IMR-90 (cell line): ENCODE results near the gene ELMO1. TPM values are rescaled to one million over a fixed set of nuclear protein-coding genes. Genes with fewer than 3 reads are reported as not detected.

Source experiments
- ATAC-seq: fragments of 200-7000 bp; cut with Tn5 transposase; 2 replicates; pipeline ENCODE4 v1.9.1; 2020; ENCODE audit warnings: low read depth, mild to moderate bottlenecking, moderate library complexity
- BruUV-seq: library from RNA; stranded (reverse); fragments of 400-500 nt; replicated peaks from 2 replicates; lab custom pipeline; 2021; lab: Mats Ljungman, UMichigan
- CTCF ChIA-PET: fragments of 300-600 bp; formaldehyde crosslinking; extraction: SDS; loops from one replicate; lab custom pipeline; 2021; ENCODE audit warnings: antibody characterized with exemption; lab: Yijun Ruan, JAX
- POLR2A ChIA-PET: fragments of 300-600 bp; sonication (Branson Sonifier 250); formaldehyde crosslinking; loops from one replicate; lab custom pipeline; 2022; ENCODE audit warnings: antibody characterized with exemption; ENCODE audit not compliant: unreplicated experiment; lab: Charles Lee
- DNase-seq: peaks from one replicate; pipeline ENCODE4 v3.0.0; 2013
- H2AFZ ChIP-seq: replicated peaks from 2 replicates; pipeline ENCODE3; 2013; ENCODE audit warnings: low read length, mild to moderate bottlenecking; ENCODE audit not compliant: poor library complexity
- H2AK5ac ChIP-seq: 2 replicates; pipeline ENCODE4 v1.6.1; 2013; ENCODE audit warnings: low read depth, low read length, inconsistent platforms
- H2AK9ac ChIP-seq: replicated peaks from 2 replicates; pipeline ENCODE3; 2013; ENCODE audit warnings: mild to moderate bottlenecking, low read depth, low read length, moderate library complexity; ENCODE audit not compliant: poor library complexity
- H2BK120ac ChIP-seq: 2 replicates; pipeline ENCODE4 v1.6.1; 2013; ENCODE audit warnings: low read depth, low read length, inconsistent platforms
- H2BK15ac ChIP-seq: 3 replicates; pipeline ENCODE4 v1.6.1; 2013; ENCODE audit warnings: low read depth, low read length, inconsistent platforms
- H2BK20ac ChIP-seq: 2 replicates; pipeline ENCODE4 v1.6.1; 2013; ENCODE audit warnings: low read depth, mild to moderate bottlenecking, inconsistent platforms, low read length, moderate library complexity
- H2BK5ac ChIP-seq: 2 replicates; pipeline ENCODE4 v1.6.1; 2013; ENCODE audit warnings: mild to moderate bottlenecking, low read depth, low read length, inconsistent platforms; ENCODE audit not compliant: poor library complexity, severe bottlenecking
- H3K14ac ChIP-seq: replicated peaks from 2 replicates; pipeline ENCODE4 v1.6.1; 2013; ENCODE audit warnings: low read depth, low read length, inconsistent platforms
- H3K18ac ChIP-seq: 2 replicates; pipeline ENCODE4 v1.6.1; 2013; ENCODE audit warnings: low read depth, low read length, control low read depth
- H3K23ac ChIP-seq: 2 replicates; pipeline ENCODE4 v1.6.1; 2013; ENCODE audit warnings: low read depth, low read length, inconsistent platforms
- H3K27ac ChIP-seq: 2 replicates; pipeline ENCODE4 v1.5.1; 2013; ENCODE audit warnings: mild to moderate bottlenecking, control low read depth, low read length; ENCODE audit not compliant: insufficient read depth
- H3K27me3 ChIP-seq: 2 replicates; pipeline ENCODE4 v1.6.1; 2013; ENCODE audit warnings: low read length; ENCODE audit not compliant: control insufficient read depth, insufficient read depth
- H3K36me3 ChIP-seq: 2 replicates; pipeline ENCODE4 v1.6.1; 2013; ENCODE audit warnings: low read length, mixed read lengths; ENCODE audit not compliant: control insufficient read depth, insufficient read depth
- H3K4ac ChIP-seq: 2 replicates; pipeline ENCODE4 v1.6.1; 2013; ENCODE audit warnings: low read depth, low read length, inconsistent platforms
- H3K4me1 ChIP-seq: 2 replicates; pipeline ENCODE4 v1.6.1; 2013; ENCODE audit warnings: low read length, mixed read lengths; ENCODE audit not compliant: control insufficient read depth, insufficient read depth
- H3K4me2 ChIP-seq: 2 replicates; pipeline ENCODE4 v1.6.1; 2013; ENCODE audit warnings: low read depth, mild to moderate bottlenecking, control low read depth, low read length, moderate library complexity
- H3K4me3 ChIP-seq: 2 replicates; pipeline ENCODE4 v1.5.1; 2013; ENCODE audit warnings: low read depth, mild to moderate bottlenecking, control low read depth, low read length, moderate library complexity; ENCODE audit not compliant: insufficient read depth
- H3K56ac ChIP-seq: 2 replicates; pipeline ENCODE4 v1.6.1; 2013; ENCODE audit warnings: low read length, inconsistent platforms; ENCODE audit not compliant: insufficient read depth; ENCODE audit errors: extremely low read depth
- H3K79me1 ChIP-seq, 2 experiments: 2 replicates each; pipeline ENCODE4 v1.6.1; 2013; ENCODE audit warnings: low read length in 2 of 2, inconsistent platforms in 1 of 2, low read depth in 1 of 2
- H3K9ac ChIP-seq: 2 replicates; pipeline ENCODE4 v1.6.1; 2013; ENCODE audit warnings: low read depth, low read length, control low read depth
- H3K9me1 ChIP-seq: 2 replicates; pipeline ENCODE4 v1.6.1; 2013; ENCODE audit warnings: low read length, inconsistent platforms; ENCODE audit not compliant: insufficient read depth
- H3K9me3 ChIP-seq: 2 replicates; pipeline ENCODE4 v1.6.1; 2013; ENCODE audit warnings: low read length; ENCODE audit not compliant: control insufficient read depth, insufficient read depth
- H4K20me1 ChIP-seq: 2 replicates; pipeline ENCODE4 v1.6.1; 2013; ENCODE audit warnings: low read length, inconsistent platforms; ENCODE audit not compliant: insufficient read depth
- H4K5ac ChIP-seq: 2 replicates; pipeline ENCODE4 v1.6.1; 2013; ENCODE audit warnings: mild to moderate bottlenecking, low read depth, low read length, control low read depth
- H4K8ac ChIP-seq, 2 experiments: 2 replicates each; pipeline ENCODE4 v1.6.1; 2013; ENCODE audit warnings: low read depth in 2 of 2, low read length in 2 of 2, control low read depth in 1 of 2, inconsistent platforms in 1 of 2
- H4K91ac ChIP-seq: 2 replicates; pipeline ENCODE4 v1.6.1; 2013; ENCODE audit warnings: low read depth, low read length, inconsistent platforms; ENCODE audit not compliant: insufficient read depth
- FOS ChIP-seq: fragments of 150-350 bp; IDR thresholded peaks from 2 replicates; pipeline ENCODE4 v1.6.1; 2016; ENCODE audit warnings: low read depth, low read length
- MAFK ChIP-seq: IDR thresholded peaks from 2 replicates; pipeline ENCODE4 v1.6.1; 2012; ENCODE audit warnings: low read depth, low read length, improper control_type of control experiment
- NFE2L2 ChIP-seq: fragments of 150-350 bp; IDR thresholded peaks from 2 replicates; pipeline ENCODE4 v1.6.1; 2016; ENCODE audit warnings: low read depth, mild to moderate bottlenecking, low read length
- WGBS, 2 experiments: methylation state at CpG; one replicate each; pipeline versions ENCODE4 v1.1.5 to v1.1.7; 2013; ENCODE audit warnings: missing lambda C conversion rate in 2 of 2; ENCODE audit not compliant: insufficient read length in 1 of 2; ENCODE audit errors: extremely low coverage in 2 of 2; 5-methylcytosine and 5-hydroxymethylcytosine counted together
- dilution Hi-C: fragments of 300-500 bp; cut with HindIII; formaldehyde crosslinking; loops from one replicate; pipeline ENCODE4 v1.14.3; 2018; ENCODE audit warnings: low sequenced_read_pairs; ENCODE audit not compliant: unreplicated experiment
- in situ Hi-C: fragments of 300-500 bp; cut with MboI; formaldehyde crosslinking; loops from 3 replicates; pipeline ENCODE4 v1.14.3; 2019; ENCODE audit warnings: low sequenced_read_pairs, inconsistent platforms, mixed read lengths
- intact Hi-C: fragments of 100-400 bp; cut with micrococcal nuclease; formaldehyde crosslinking; loops from 2 replicates; pipeline ENCODE4 v1.10.0; 2022
- polyA plus RNA-seq, 3 experiments: library from polyadenylated mRNA; depleted of rRNA; stranded (reverse); fragments of >200 nt; gene quantifications; 2 replicates each; pipeline ENCODE4 v1.2.3, GENCODE V29; 2012; ENCODE audit warnings: low replicate concordance in 1 of 3
- total RNA-seq: library from RNA; depleted of rRNA; stranded (reverse); fragments of >200 nt; gene quantifications from 2 replicates; pipeline ENCODE4 v1.2.3, GENCODE V29; 2012
- TF ChIP-seq, protein P1 (sequence below): fragments of 150-350 bp; IDR thresholded peaks from 2 replicates; pipeline ENCODE4 v1.6.1; 2016; ENCODE audit warnings: low read depth, mild to moderate bottlenecking, low read length, moderate library complexity, borderline replicate concordance

ELMO1 gene
- total and polyA plus RNA-seq, 2 of the 4 experiments (the other 2 are of a cell fraction) = 0.03 TPM; not detected in 1

DNA sequence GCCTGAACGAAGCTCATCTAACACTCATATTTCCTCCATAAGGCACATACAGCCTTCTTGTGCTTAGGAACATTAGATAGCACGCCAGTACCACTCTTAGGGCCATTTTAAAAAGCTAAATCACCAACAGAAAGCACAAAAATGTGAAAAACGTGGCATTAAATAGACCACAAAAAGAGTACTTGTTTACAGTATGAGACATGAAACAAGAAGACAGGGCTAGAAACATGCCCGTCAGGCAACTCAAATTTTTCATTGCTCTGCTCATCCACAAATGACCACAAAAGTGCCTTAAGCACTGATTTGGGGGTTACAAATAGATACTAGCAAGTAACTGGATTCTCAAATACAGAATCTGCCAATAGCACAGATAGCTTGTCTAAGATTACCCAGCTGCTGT lies 67.8 kb downstream of the ELMO1 start:
- H3K4me1 ChIP-seq = no peaks in the 10 kb centered on the region
- dilution Hi-C loops (no loop called here), intact Hi-C loops (loop anchor here (10.0 kb wide), 1 partner anchor 64 kb away; the partner anchor contains the start of gene ELMO1), in situ Hi-C loops (no loop called here)
- H3K18ac ChIP-seq = no peak overlapping the region
- no peak overlapping the region for H4K5ac ChIP-seq
- no peak overlapping the region for H3K4me3 ChIP-seq
- no peaks in the 10 kb centered on the region for H3K36me3 ChIP-seq
- no peak overlapping the region for H2BK15ac ChIP-seq
- H3K14ac ChIP-seq = no peak overlapping the region
- no peak overlapping the region for H2AK5ac ChIP-seq
- WGBS, 2 experiments = 8% methylated on average over 2 of the region's 4 CpGs; no CpG with 5 or more reads in 1 of the 2 experiments
- H2AK9ac ChIP-seq = no peak overlapping the region
- no peak overlapping the region for H2BK120ac ChIP-seq
- no peaks in the 10 kb centered on the region for H3K27me3 ChIP-seq
- CTCF ChIA-PET = no interaction called here
- H3K79me1 ChIP-seq = no peaks in the 10 kb centered on the region
- H2BK5ac ChIP-seq = no peak overlapping the region
- no peak overlapping the region for H4K91ac ChIP-seq
- BruUV-seq = no TSS peak
- H4K8ac ChIP-seq = no peak overlapping the region
- DNase-seq (no peak), ATAC-seq (no peak)
- H3K4ac ChIP-seq = no peak overlapping the region
- no peak overlapping the region for H3K23ac ChIP-seq
- no peak overlapping the region for H2AFZ ChIP-seq
- H2BK20ac ChIP-seq = no peak overlapping the region
- no peak overlapping the region for H3K9ac ChIP-seq
- no peak overlapping the region for H3K27ac ChIP-seq
- no peaks in the 10 kb centered on the region for H4K20me1 ChIP-seq
- H3K56ac ChIP-seq = no peak overlapping the region
- POLR2A ChIA-PET = no interaction called here
- no peak overlapping the region for H3K4me2 ChIP-seq
- TF ChIP-seq FOS (no peak), MAFK (no peak), NFE2L2 (no peak)
- TF ChIP-seq, protein P1, sequence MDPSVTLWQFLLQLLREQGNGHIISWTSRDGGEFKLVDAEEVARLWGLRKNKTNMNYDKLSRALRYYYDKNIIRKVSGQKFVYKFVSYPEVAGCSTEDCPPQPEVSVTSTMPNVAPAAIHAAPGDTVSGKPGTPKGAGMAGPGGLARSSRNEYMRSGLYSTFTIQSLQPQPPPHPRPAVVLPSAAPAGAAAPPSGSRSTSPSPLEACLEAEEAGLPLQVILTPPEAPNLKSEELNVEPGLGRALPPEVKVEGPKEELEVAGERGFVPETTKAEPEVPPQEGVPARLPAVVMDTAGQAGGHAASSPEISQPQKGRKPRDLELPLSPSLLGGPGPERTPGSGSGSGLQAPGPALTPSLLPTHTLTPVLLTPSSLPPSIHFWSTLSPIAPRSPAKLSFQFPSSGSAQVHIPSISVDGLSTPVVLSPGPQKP = no peak
- H3K9me1 ChIP-seq = no peaks in the 10 kb centered on the region
- H3K9me3 ChIP-seq = peaks cover 19% of the 10 kb centered on the region
